DND-41 (cell line): ENCODE results near the gene DOCK3.

Experiments
- CTCF ChIP-seq: IDR thresholded peaks from 2 replicates; pipeline ENCODE4 v1.5.1; 2012; ENCODE audit warnings: borderline replicate concordance, low read length, moderate library complexity, mild to moderate bottlenecking; ENCODE audit not compliant: poor library complexity, severe bottlenecking; ENCODE audit errors: extremely low read depth
- EZH2 ChIP-seq: IDR thresholded peaks from 3 replicates; pipeline ENCODE4 v1.6.1; 2012; ENCODE audit warnings: borderline replicate concordance, low read depth, mild to moderate bottlenecking, moderate library complexity, low read length, inconsistent platforms; ENCODE audit not compliant: severe bottlenecking

- TF ChIP-seq CTCF (no peak), EZH2 (no peak)
These were observed 707.5 kb downstream of the DOCK3 start for GRCh38 chr3:51382076-51382745.
